AG04450 (cell line): ENCODE measurements around the gene CSDE1. TPM values are rescaled to one million over a fixed set of nuclear protein-coding genes. Genes with fewer than 3 reads are reported as not detected.
A peak's percentile ranks its signal among the peaks of the same experiment; 100 is the strongest.
"Not testable (repeated sequence)": the region's sequence is repeated elsewhere in the genome, so short reads cannot be mapped to it uniquely, and the experiment has no call there.

ENCODE experiments used
- CTCF ChIA-PET: fragments of 300-600, 350-600 bp; formaldehyde crosslinking; extraction: SDS; loops from one replicate; lab custom pipeline; 2022; ENCODE audit warnings: antibody characterized with exemption, inconsistent platforms; lab: Charles Lee
- POLR2A ChIA-PET: fragments of 350-600 bp; formaldehyde crosslinking; extraction: SDS; loops from one replicate; lab custom pipeline; 2021; ENCODE audit warnings: antibody characterized with exemption, inconsistent platforms; lab: Yijun Ruan, JAX
- DNase-seq: peaks from one replicate; pipeline ENCODE4 v3.0.0-alpha.2; 2011; ENCODE audit warnings: low read depth, low spot score
- H3K27ac ChIP-seq: one replicate; pipeline ENCODE4 v1.5.1; 2012; ENCODE audit warnings: low read depth, low read length, control low read depth
- H3K27me3 ChIP-seq: one replicate; pipeline ENCODE4 v1.6.0; 2012; ENCODE audit warnings: low read length; ENCODE audit not compliant: control insufficient read depth, insufficient read depth
- H3K4me3 ChIP-seq: 2 replicates; pipeline ENCODE4 v1.5.1; 2011; ENCODE audit warnings: mild to moderate bottlenecking, low read depth, low read length, control low read depth
- H3K9me3 ChIP-seq: 2 replicates; pipeline ENCODE4 v1.5.1; 2012; ENCODE audit warnings: low read length; ENCODE audit not compliant: control insufficient read depth, insufficient read depth
- polyA plus RNA-seq: library from polyadenylated mRNA; depleted of rRNA; stranded (reverse); fragments of >200 nt; gene quantifications from 2 replicates; pipeline ENCODE4 v1.2.3, GENCODE V29; 2011
- TF ChIP-seq, protein P1 (sequence below): IDR thresholded peaks from 2 replicates; pipeline ENCODE4 v1.5.1; 2011; ENCODE audit warnings: low read depth, low read length, control low read depth, inconsistent platforms

CSDE1 gene
- polyA plus RNA-seq, 1 experiment: 438 TPM

DNA sequence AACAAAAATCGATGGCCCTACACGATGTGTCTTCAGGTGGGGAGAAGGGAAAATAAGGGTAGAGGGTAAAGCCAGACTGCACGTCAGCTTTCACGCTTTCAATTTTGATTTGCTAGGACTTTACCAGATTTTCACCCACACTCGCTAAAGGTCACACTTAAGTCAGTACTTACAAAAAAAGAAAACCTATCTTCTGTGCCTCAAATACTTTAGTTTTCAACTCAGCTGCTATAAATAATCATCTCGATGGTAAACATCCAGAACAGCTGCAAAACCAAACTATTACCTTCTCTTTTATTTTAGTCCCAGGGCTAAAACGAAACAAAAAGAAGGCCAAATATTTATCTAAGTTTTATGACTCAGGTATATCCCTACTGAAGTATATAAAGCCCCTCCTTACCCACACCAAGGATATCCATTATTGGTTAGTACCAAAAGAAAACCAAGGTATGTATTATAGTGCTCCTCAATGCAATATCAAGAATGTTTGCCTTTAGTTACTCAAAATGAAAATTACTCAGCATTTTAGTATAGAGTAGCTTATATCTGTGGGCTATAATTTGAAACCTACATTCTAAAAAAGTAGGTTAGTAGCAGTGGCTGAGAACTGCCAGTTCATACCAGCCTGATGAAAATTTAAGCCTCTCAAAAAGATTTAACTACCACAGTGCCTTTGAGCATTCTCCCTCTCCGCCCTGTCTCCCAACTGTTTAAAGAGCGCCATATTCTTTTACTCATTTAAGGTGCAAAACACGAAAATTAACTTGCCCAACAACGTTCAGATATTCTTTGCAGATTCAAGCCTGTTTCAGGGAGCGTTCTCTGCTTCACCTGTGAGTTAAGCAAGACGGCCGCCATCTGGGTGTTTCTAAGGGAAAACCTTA is 1.5 kb downstream of the CSDE1 start:
- no peak for DNase-seq
- Histone ChIP-seq H3K4me3 (peak overlapping the region; percentile 100), H3K27me3 (no peaks in the 10 kb centered on the region), H3K9me3 (no peaks in the 10 kb centered on the region; the same call in 1 of the 2 replicates), H3K27ac (peak overlapping the region; percentile 98)
- ChIA-PET POLR2A (no interaction called here), CTCF (interaction anchor here (1.2 kb wide), 1 partner anchor 296 kb away, joined by 3 read pairs; no protein-coding TSS in a partner anchor)
- TF ChIP-seq, protein P1, sequence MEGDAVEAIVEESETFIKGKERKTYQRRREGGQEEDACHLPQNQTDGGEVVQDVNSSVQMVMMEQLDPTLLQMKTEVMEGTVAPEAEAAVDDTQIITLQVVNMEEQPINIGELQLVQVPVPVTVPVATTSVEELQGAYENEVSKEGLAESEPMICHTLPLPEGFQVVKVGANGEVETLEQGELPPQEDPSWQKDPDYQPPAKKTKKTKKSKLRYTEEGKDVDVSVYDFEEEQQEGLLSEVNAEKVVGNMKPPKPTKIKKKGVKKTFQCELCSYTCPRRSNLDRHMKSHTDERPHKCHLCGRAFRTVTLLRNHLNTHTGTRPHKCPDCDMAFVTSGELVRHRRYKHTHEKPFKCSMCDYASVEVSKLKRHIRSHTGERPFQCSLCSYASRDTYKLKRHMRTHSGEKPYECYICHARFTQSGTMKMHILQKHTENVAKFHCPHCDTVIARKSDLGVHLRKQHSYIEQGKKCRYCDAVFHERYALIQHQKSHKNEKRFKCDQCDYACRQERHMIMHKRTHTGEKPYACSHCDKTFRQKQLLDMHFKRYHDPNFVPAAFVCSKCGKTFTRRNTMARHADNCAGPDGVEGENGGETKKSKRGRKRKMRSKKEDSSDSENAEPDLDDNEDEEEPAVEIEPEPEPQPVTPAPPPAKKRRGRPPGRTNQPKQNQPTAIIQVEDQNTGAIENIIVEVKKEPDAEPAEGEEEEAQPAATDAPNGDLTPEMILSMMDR: no peak

DNA sequence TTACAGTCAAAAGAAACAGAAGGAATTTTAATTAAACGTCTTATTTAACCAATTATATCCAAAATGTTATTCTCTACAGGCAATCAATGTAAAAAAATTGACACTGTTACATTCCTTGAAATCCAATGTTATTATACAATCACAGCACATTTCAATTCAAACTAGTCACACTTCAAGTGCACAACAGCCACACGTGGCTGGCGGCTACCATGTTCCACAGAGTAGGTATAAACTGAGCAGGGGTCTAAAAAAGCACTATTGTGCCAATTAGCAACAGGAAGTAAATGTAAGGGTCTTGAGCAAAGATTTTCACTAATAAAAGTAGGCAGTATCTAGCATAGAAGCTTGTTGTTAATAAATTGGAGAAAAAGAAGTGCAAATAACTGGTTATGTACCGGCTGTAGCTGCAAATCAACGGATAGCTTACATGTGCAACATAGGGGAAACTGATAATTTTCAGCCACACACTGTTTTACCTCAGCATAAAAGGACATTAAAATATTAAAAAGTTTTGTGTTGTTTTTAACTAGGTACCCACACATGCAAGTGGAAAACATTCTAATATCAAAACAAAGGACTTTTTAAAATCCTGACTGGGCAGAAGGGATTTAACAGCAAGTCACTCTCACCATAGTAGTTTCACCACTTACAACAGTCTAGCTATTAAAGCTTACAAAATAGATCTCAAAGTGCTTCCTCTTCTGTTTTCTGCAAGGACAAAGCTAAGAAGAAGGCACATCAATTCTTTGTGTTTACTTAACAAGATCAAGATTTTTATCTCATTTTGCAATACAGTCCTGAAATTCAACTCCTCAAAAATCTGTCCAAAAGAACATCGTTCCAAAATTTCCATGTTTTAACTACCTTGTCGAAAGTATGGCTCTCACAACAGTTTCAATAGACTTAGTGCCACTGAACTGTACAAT is 2.5 kb downstream of the CSDE1 start:
- CTCF ChIA-PET: no interaction called here
- H3K27ac ChIP-seq: no peak overlapping the region
- peak overlapping the region; percentile 100 for H3K4me3 ChIP-seq

DNA sequence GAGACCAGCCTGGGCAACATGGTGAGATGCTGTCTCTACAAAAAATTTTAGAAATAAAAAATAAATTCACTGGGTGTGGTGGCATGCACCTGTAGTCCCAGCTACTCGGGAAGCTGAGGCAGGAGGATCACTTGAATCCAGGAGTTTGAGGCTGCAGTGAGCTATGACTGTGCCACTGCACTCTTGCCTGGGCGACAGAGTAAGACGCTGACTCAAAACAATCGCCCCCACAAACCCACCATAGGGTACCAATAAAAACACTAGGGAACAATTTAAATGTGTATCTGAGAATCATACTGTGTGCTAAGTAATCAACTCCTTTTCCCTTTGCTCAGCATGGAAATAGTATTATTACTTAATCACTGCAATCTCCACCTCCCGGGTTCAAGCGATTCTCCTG is 4.1 kb downstream of the CSDE1 start:
- H3K4me3 ChIP-seq, H3K27me3 ChIP-seq, H3K9me3 ChIP-seq, DNase-seq, H3K27ac ChIP-seq, CTCF ChIA-PET: not testable (repeated sequence)
- POLR2A ChIA-PET: interaction anchor here (0.9 kb wide), 1 partner anchor 9 kb away, joined by 4 read pairs; no protein-coding TSS in a partner anchor

More for the DNA sequence above, 2.5 kb downstream of the CSDE1 start:
- Histone ChIP-seq H3K27me3 (no peaks in the 10 kb centered on the region), H3K9me3 (no peaks in the 10 kb centered on the region; the same call in 1 of the 2 replicates)
- POLR2A ChIA-PET: no interaction called here
- TF ChIP-seq, protein P1: no peak
- no peak for DNase-seq

DNA sequence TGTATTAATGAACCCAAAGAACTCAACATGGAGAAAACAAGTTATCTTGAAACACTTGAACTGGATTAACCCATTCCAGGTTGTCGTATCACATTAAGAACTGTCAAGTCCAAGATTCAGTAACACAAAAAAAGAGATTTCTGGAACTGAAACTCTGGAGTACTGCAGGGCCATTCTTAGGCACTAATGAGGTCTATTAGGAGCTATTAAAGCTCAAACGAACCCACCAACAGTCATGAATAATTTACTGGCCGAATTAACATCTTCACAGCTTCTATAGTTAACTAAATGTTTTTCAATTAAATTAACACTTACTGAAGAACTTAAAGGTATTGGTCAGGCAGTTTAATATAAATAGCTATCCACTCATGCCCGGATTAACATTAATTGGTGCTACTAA is 4.6 kb downstream of the CSDE1 start:
- no peak for DNase-seq
- ChIA-PET POLR2A (interaction anchor here (0.9 kb wide), 1 partner anchor 8 kb away, joined by 4 read pairs; no protein-coding TSS in a partner anchor), CTCF (interaction anchor here (0.5 kb wide), 1 partner anchor 15 kb away, joined by 5 read pairs; no protein-coding TSS in a partner anchor)
- no peaks in the 10 kb centered on the region; the same call in 1 of the 2 replicates for H3K9me3 ChIP-seq
- no peaks in the 10 kb centered on the region for H3K27me3 ChIP-seq
- H3K27ac ChIP-seq: no peak overlapping the region
- TF ChIP-seq, protein P1: no peak
- H3K4me3 ChIP-seq: no peak overlapping the region

DNA sequence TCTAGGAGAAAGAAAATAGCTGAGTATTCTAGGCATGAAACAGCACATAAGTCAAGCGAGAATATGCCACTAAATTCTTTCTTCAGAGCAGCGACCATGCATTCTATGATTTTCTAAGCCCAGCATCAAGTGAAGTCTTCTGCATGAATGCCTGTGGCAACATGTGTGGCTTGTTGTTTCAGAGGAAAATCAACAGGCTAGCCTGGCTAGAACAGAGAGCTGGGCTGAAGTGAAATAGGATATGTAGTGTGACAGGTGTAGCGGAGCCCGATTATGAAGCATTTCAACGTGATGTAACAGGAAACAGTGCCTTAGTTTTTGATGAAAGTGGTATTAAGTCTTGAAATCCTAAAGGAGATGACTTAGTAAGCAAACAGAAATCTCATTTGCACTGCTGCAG is 7.0 kb downstream of the CSDE1 start:
- ChIA-PET POLR2A (interaction anchor here (0.7 kb wide), 1 partner anchor 23 kb away, joined by 3 read pairs; no protein-coding TSS in a partner anchor), CTCF (no interaction called here)
- no peak overlapping the region for H3K4me3 ChIP-seq
- no peaks in the 10 kb centered on the region for H3K9me3 ChIP-seq
- TF ChIP-seq, protein P1: no peak
- no peaks in the 10 kb centered on the region for H3K27me3 ChIP-seq
- H3K27ac ChIP-seq: no peak overlapping the region
- no peak for DNase-seq
